GM12878 (cell line): Measurements from ENCODE around the gene DLGAP5.

ENCODE experiments used
- CEBPB ChIP-seq, 2 experiments: fragments of 150-350 bp in 1 of 2; IDR thresholded peaks; 2 replicates each; pipeline ENCODE4 v1.6.1; 2012 to 2014; ENCODE audit warnings: low read depth in 2 of 2, low read length in 2 of 2, borderline replicate concordance in 1 of 2, inconsistent platforms in 1 of 2
- CTCF ChIP-seq, 3 experiments: IDR thresholded peaks in 2 of 3; conservative IDR thresholded peaks in 1 of 3; 2 replicates each; pipeline ENCODE4 v1.5.1; 2011; ENCODE audit warnings: low read depth in 3 of 3, low read length in 3 of 3, mild to moderate bottlenecking in 3 of 3, control low read depth in 2 of 3, moderate library complexity in 2 of 3, inconsistent platforms in 1 of 3, mixed read lengths in 1 of 3; ENCODE audit not compliant: control insufficient read depth in 2 of 3, insufficient read depth in 1 of 3; ENCODE audit errors: extremely low read depth in 1 of 3
- FOXK2 ChIP-seq: fragments of 450-650 bp; IDR thresholded peaks from 2 replicates; pipeline ENCODE4 v1.6.1; 2017; ENCODE audit warnings: mild to moderate bottlenecking, moderate library complexity
- HCFC1 ChIP-seq: fragments of 150-350 bp; IDR thresholded peaks from 2 replicates; pipeline ENCODE4 v1.6.1; 2014; ENCODE audit warnings: low read length
- POLR2A ChIP-seq: IDR thresholded peaks from 2 replicates; pipeline ENCODE4 v1.6.1; 2011; ENCODE audit warnings: low read depth, mild to moderate bottlenecking, low read length
- RELA ChIP-seq: fragments of 450-650 bp; IDR thresholded peaks from 2 replicates; pipeline ENCODE4 v1.8.0; 2014; ENCODE audit warnings: borderline replicate concordance; ENCODE audit not compliant: partially characterized antibody
- ZBTB33 ChIP-seq: fragments of 450-650 bp; IDR thresholded peaks from 2 replicates; pipeline ENCODE4 v1.6.1; 2017; ENCODE audit warnings: mild to moderate bottlenecking
- ZNF274 ChIP-seq: IDR thresholded peaks from one replicate; pipeline ENCODE4 v1.8.0; 2011; ENCODE audit not compliant: insufficient read length, insufficient read depth
- TF ChIP-seq, protein P1 (sequence below): IDR thresholded peaks from 2 replicates; pipeline ENCODE4 v1.6.1; 2011; ENCODE audit warnings: borderline replicate concordance, low read depth, mild to moderate bottlenecking, moderate library complexity, mixed read lengths, low read length; ENCODE audit not compliant: insufficient read depth; ENCODE audit errors: extremely low read length
- TF ChIP-seq, protein P2 (sequence below): IDR thresholded peaks from 2 replicates; pipeline ENCODE4 v1.6.1; 2012; ENCODE audit warnings: low read depth, low read length, improper control_type of control experiment

DNA sequence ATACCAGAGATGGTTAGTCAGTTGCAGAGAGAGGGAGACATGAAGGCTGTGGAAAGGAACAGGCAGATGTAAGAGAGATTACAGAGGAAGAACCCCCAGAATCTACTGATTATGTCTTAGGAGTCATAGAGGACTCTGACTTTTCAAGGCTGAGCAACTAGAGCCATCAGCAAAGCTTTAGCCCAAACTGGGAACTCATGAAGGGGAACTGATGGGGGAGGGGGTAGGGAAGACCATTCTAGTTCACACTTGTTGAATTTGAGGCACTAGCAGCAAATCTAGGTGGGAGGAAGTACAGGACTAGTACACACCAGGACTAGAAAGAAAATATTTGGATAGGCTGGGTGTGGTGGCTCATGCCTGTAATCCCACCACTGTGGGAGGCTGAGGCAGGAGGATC is 52.2 kb downstream of the DLGAP5 start:
- TF ChIP-seq ZBTB33, result no peak
- no peak for TF ChIP-seq CEBPB (IDR thresholded peaks at IDR 0.05; ENCODE audit: borderline replicate concordance in 1 of 2, low read depth in 2 of 2, low read length in 2 of 2)
- TF ChIP-seq, protein P1, sequence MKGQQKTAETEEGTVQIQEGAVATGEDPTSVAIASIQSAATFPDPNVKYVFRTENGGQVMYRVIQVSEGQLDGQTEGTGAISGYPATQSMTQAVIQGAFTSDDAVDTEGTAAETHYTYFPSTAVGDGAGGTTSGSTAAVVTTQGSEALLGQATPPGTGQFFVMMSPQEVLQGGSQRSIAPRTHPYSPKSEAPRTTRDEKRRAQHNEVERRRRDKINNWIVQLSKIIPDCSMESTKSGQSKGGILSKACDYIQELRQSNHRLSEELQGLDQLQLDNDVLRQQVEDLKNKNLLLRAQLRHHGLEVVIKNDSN, result no peak
- TF ChIP-seq POLR2A, result no peak
- TF ChIP-seq HCFC1, result no peak
- no peak for TF ChIP-seq CTCF (IDR thresholded peaks at IDR 0.05 in 2 of 3, conservative IDR thresholded peaks at IDR 0.05 in 1 of 3; ENCODE audit: control insufficient read depth in 2 of 3, extremely low read depth in 1 of 3, insufficient read depth in 1 of 3, low read depth in 3 of 3, low read length in 3 of 3)
- TF ChIP-seq, protein P2, sequence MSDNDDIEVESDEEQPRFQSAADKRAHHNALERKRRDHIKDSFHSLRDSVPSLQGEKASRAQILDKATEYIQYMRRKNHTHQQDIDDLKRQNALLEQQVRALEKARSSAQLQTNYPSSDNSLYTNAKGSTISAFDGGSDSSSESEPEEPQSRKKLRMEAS, result no peak
- no peak for TF ChIP-seq FOXK2
- TF ChIP-seq RELA, result no peak
- TF ChIP-seq ZNF274, result no peak
